H9 (cell line): ENCODE data around the gene ARHGAP5. TPM values are rescaled to one million over a fixed set of nuclear protein-coding genes. Genes with fewer than 3 reads are reported as not detected.

Source experiments
- DNase-seq: peaks from one replicate; pipeline ENCODE4 v3.0.0-alpha.2; 2017
- H2AFZ ChIP-seq: one replicate; pipeline ENCODE4 v1.6.1; 2013; ENCODE audit warnings: mild to moderate bottlenecking, low read length, control low read depth, moderate library complexity
- H2AK5ac ChIP-seq: 2 replicates; pipeline ENCODE4 v1.6.1; 2013; ENCODE audit warnings: low read length, control low read depth, mixed read lengths; ENCODE audit not compliant: insufficient read length
- H2BK120ac ChIP-seq: one replicate; pipeline ENCODE4 v1.6.1; 2013; ENCODE audit warnings: low read depth, mild to moderate bottlenecking, low read length, control low read depth, inconsistent platforms; ENCODE audit not compliant: poor library complexity, severe bottlenecking
- H2BK12ac ChIP-seq: 2 replicates; pipeline ENCODE4 v1.6.1; 2013; ENCODE audit warnings: low read length, control low read depth, mixed read lengths, low read depth; ENCODE audit not compliant: insufficient read length
- H2BK15ac ChIP-seq: 2 replicates; pipeline ENCODE4 v1.6.1; 2013; ENCODE audit warnings: low read depth, low read length, control low read depth
- H2BK20ac ChIP-seq: one replicate; pipeline ENCODE4 v1.6.1; 2013; ENCODE audit warnings: low read depth, mild to moderate bottlenecking, low read length, control low read depth, inconsistent platforms; ENCODE audit not compliant: poor library complexity, severe bottlenecking
- H2BK5ac ChIP-seq: 2 replicates; pipeline ENCODE4 v1.6.1; 2013; ENCODE audit warnings: low read length, control low read depth, mixed read lengths; ENCODE audit not compliant: insufficient read length
- H3K14ac ChIP-seq: 2 replicates; pipeline ENCODE4 v1.6.1; 2013; ENCODE audit warnings: low read length, control low read depth; ENCODE audit not compliant: insufficient read depth
- H3K18ac ChIP-seq: 2 replicates; pipeline ENCODE4 v1.6.1; 2013; ENCODE audit warnings: low read depth, mild to moderate bottlenecking, mixed read lengths, low read length, control low read depth; ENCODE audit not compliant: insufficient read length
- H3K23ac ChIP-seq: 2 replicates; pipeline ENCODE4 v1.6.1; 2013; ENCODE audit warnings: low read length, control low read depth, mixed read lengths, low read depth; ENCODE audit not compliant: insufficient read length
- H3K23me2 ChIP-seq: 2 replicates; pipeline ENCODE4 v1.6.1; 2013; ENCODE audit warnings: low read depth, mild to moderate bottlenecking, mixed read lengths, low read length, control low read depth; ENCODE audit not compliant: insufficient read length, poor library complexity, severe bottlenecking
- H3K27ac ChIP-seq: 2 replicates; pipeline ENCODE4 v1.5.1; 2013; ENCODE audit warnings: low read length, control low read depth, mixed read lengths, low read depth; ENCODE audit not compliant: insufficient read length
- H3K27me3 ChIP-seq: 2 replicates; pipeline ENCODE4 v1.6.1; 2013; ENCODE audit warnings: low read length, control low read depth, inconsistent platforms; ENCODE audit not compliant: insufficient read depth
- H3K4ac ChIP-seq: 2 replicates; pipeline ENCODE4 v1.6.1; 2013; ENCODE audit warnings: low read depth, mild to moderate bottlenecking, control low read depth, inconsistent platforms, low read length, moderate library complexity
- H3K4me1 ChIP-seq: 2 replicates; pipeline ENCODE4 v1.6.1; 2013; ENCODE audit warnings: low read length, control low read depth, inconsistent platforms; ENCODE audit not compliant: insufficient read depth
- H3K4me2 ChIP-seq: 2 replicates; pipeline ENCODE4 v1.6.1; 2013; ENCODE audit warnings: low read length, control low read depth, mixed read lengths; ENCODE audit not compliant: insufficient read length, insufficient read depth
- H3K56ac ChIP-seq: 2 replicates; pipeline ENCODE4 v1.6.1; 2013; ENCODE audit warnings: low read depth, mild to moderate bottlenecking, mixed read lengths, low read length, control low read depth; ENCODE audit not compliant: insufficient read length
- H3K79me1 ChIP-seq: 2 replicates; pipeline ENCODE4 v1.6.1; 2013; ENCODE audit warnings: low read depth, mild to moderate bottlenecking, moderate library complexity, low read length, control low read depth, inconsistent platforms; ENCODE audit not compliant: insufficient read depth, poor library complexity, severe bottlenecking
- H3K79me2 ChIP-seq: 2 replicates; pipeline ENCODE4 v1.6.1; 2013; ENCODE audit warnings: low read length, control low read depth, inconsistent platforms; ENCODE audit not compliant: insufficient read depth
- H3K9ac ChIP-seq: 2 replicates; pipeline ENCODE4 v1.6.1; 2013; ENCODE audit warnings: low read length, control low read depth, mixed read lengths; ENCODE audit not compliant: insufficient read length; ENCODE audit errors: extremely low read depth
- H3K9me3 ChIP-seq: one replicate; pipeline ENCODE4 v1.6.1; 2013; ENCODE audit warnings: low read depth, low read length, inconsistent platforms; ENCODE audit not compliant: control insufficient read depth
- H3T11ph ChIP-seq: one replicate; pipeline ENCODE4 v1.6.1; 2013; ENCODE audit warnings: mild to moderate bottlenecking, low read length, control low read depth, inconsistent platforms
- H4K20me1 ChIP-seq: one replicate; pipeline ENCODE4 v1.6.1; 2013; ENCODE audit not compliant: control insufficient read depth, insufficient read length, insufficient read depth
- H4K5ac ChIP-seq: 2 replicates; pipeline ENCODE4 v1.6.1; 2013; ENCODE audit warnings: low read depth, mild to moderate bottlenecking, mixed read lengths, low read length, control low read depth; ENCODE audit not compliant: insufficient read length
- H4K8ac ChIP-seq: replicated peaks from 2 replicates; pipeline ENCODE4 v1.6.1; 2013; ENCODE audit warnings: low read length, control low read depth, mixed read lengths, low read depth; ENCODE audit not compliant: insufficient read length
- H4K91ac ChIP-seq: 2 replicates; pipeline ENCODE4 v1.6.1; 2013; ENCODE audit warnings: low read depth, mild to moderate bottlenecking, moderate library complexity, mixed read lengths, low read length, control low read depth; ENCODE audit not compliant: insufficient read length
- H3K27ac Mint-ChIP-seq, 3 experiments: 2 replicates in 2 of 3; 3 replicates in 1 of 3; pipeline ENCODE4 v1.8.0; 2020 to 2021; ENCODE audit warnings: mixed read lengths in 3 of 3, mild to moderate bottlenecking in 1 of 3, moderate library complexity in 1 of 3
- H3K27me3 Mint-ChIP-seq: 2 replicates; pipeline ENCODE4 v1.8.0; 2021; ENCODE audit warnings: low read depth, mild to moderate bottlenecking, moderate library complexity, mixed read lengths
- H3K36me3 Mint-ChIP-seq, 3 experiments: 2 replicates in 2 of 3; 3 replicates in 1 of 3; pipeline ENCODE4 v1.8.0; 2020 to 2021; ENCODE audit warnings: low read depth in 3 of 3, mixed read lengths in 3 of 3; ENCODE audit not compliant: insufficient read depth in 1 of 3
- H3K4me1 Mint-ChIP-seq, 2 experiments: 2 replicates each; pipeline ENCODE4 v1.8.0; 2020; ENCODE audit warnings: mixed read lengths in 2 of 2
- H3K4me3 Mint-ChIP-seq, 2 experiments: 2 replicates in 1 of 2; 3 replicates in 1 of 2; pipeline ENCODE4 v1.8.0; 2020 to 2021; ENCODE audit warnings: mild to moderate bottlenecking in 2 of 2, mixed read lengths in 2 of 2, moderate library complexity in 1 of 2
- H3K9me3 Mint-ChIP-seq, 2 experiments: 2 replicates in 1 of 2; 3 replicates in 1 of 2; pipeline ENCODE4 v1.8.0; 2020; ENCODE audit warnings: mild to moderate bottlenecking in 2 of 2, mixed read lengths in 2 of 2, moderate library complexity in 1 of 2
- CTCF ChIP-seq: fragments of 200-600 bp; sonication (generic); conservative IDR thresholded peaks from 3 replicates; pipeline ENCODE4 v1.8.0; 2021; ENCODE audit warnings: antibody characterized with exemption, mild to moderate bottlenecking
- WGBS: extraction: QIAGEN DNeasy Blood & Tissue Kit; methylation state at CpG from one replicate; pipeline ENCODE4 v1.1.7; 2013; ENCODE audit warnings: missing lambda C conversion rate, low lambda C conversion rate, mixed read lengths; ENCODE audit not compliant: insufficient read length; ENCODE audit errors: extremely low coverage; 5-methylcytosine and 5-hydroxymethylcytosine counted together
- total RNA-seq: library from RNA; stranded (reverse); gene quantifications from 2 replicates; pipeline ENCODE4 v1.2.1, GENCODE V29; 2021

ARHGAP5 gene
- total RNA-seq, 1 experiment from 2014 or later = 73.8 TPM

GRCh38 chr14:32078858-32079216, 1.7 kb downstream of the ARHGAP5 start:
- peak overlapping the region; percentile 76 for H3K4me2 ChIP-seq
- H3K4ac ChIP-seq = no peak overlapping the region
- H3K36me3 Mint-ChIP-seq = no peaks in the 10 kb centered on the region; a peak in 1 of 7 replicates
- no peak overlapping the region for H4K91ac ChIP-seq
- TF ChIP-seq CTCF = no peak
- no peak overlapping the region for H2BK5ac ChIP-seq
- H3K18ac ChIP-seq = no peak overlapping the region
- no peaks in the 10 kb centered on the region; the same call in 1 of the 2 replicates for H3K4me1 ChIP-seq
- peaks cover 38 to 43% of the 10 kb centered on the region in 2 experiments for H3K4me1 Mint-ChIP-seq
- H2AK5ac ChIP-seq = no peak overlapping the region
- H3K4me3 Mint-ChIP-seq = peak overlapping the region; percentile 96 to 98
- no peaks in the 10 kb centered on the region for H4K20me1 ChIP-seq
- H3K14ac ChIP-seq = no peak overlapping the region
- H3K27me3 Mint-ChIP-seq = no peaks in the 10 kb centered on the region
- H3K27ac Mint-ChIP-seq = no peak overlapping the region; a peak in 1 of 7 replicates
- H3K79me1 ChIP-seq = no peaks in the 10 kb centered on the region
- no peak overlapping the region for H3T11ph ChIP-seq
- H3K9me3 Mint-ChIP-seq = no peaks in the 10 kb centered on the region; a peak in 1 of 5 replicates
- no peak overlapping the region for H3K9ac ChIP-seq
- no peak overlapping the region for H4K8ac ChIP-seq
- no peak overlapping the region for H3K27ac ChIP-seq
- peaks cover 11% of the 10 kb centered on the region for H3K23me2 ChIP-seq
- no peak overlapping the region for H2BK20ac ChIP-seq
- H3K23ac ChIP-seq = no peak overlapping the region
- WGBS = no CpG with 5 or more reads among the region's 7 CpGs
- H2BK15ac ChIP-seq = no peak overlapping the region
- peaks cover 13% of the 10 kb centered on the region; the same call in 1 of the 2 replicates for H3K79me2 ChIP-seq
- no peak overlapping the region for H4K5ac ChIP-seq
- no peak overlapping the region for H2AFZ ChIP-seq
- H2BK120ac ChIP-seq = no peak overlapping the region
- no peaks in the 10 kb centered on the region for H3K9me3 ChIP-seq
- H3K56ac ChIP-seq = no peak overlapping the region
- H2BK12ac ChIP-seq = no peak overlapping the region
- no peak for DNase-seq
- H3K27me3 ChIP-seq = no peaks in the 10 kb centered on the region
